ENCODE data around the gene CCDC3. TPM values are rescaled to one million over a fixed set of nuclear protein-coding genes. Genes with fewer than 3 reads are reported as not detected.

Gene CCDC3
- total RNA-seq, 1 donor from 2014 or later = 86.0 TPM

- intact Hi-C loops (cut with DNase I) = no loop called here
- TF ChIP-seq CTCF (IDR thresholded peaks at IDR 0.05) = no peak
- Histone ChIP-seq H3K36me3 (peaks cover 0 to 8% of the 10 kb centered on the region in 2 donors), H3K9me3 (peaks cover 0 to 3% of the 10 kb centered on the region in 2 donors), H3K4me3 (no peak overlapping the region), H3K27ac (peak overlapping the region in 1 of 2 donors; percentile 27), H3K27me3 (no peaks in the 10 kb centered on the region), H3K4me1 (peaks cover 0 to 18% of the 10 kb centered on the region in 2 donors)
- no peak for DNase-seq (ENCODE audit: low spot score in 2 of 2)
Observed at GRCh38 chr10:12981570-12981969, 19.9 kb downstream of the CCDC3 start.

GRCh38 chr10:12980713-12981306 is 20.7 kb downstream of the CCDC3 start:
- Histone ChIP-seq H3K9me3 (peaks cover 0 to 3% of the 10 kb centered on the region in 2 donors), H3K27me3 (no peaks in the 10 kb centered on the region), H3K4me1 (peaks cover 0 to 22% of the 10 kb centered on the region in 2 donors), H3K4me3 (no peak overlapping the region), H3K36me3 (peaks cover 0 to 8% of the 10 kb centered on the region in 2 donors), H3K27ac (peak overlapping the region in 1 of 2 donors; percentile 27)
- DNase-seq (ENCODE audit: low spot score in 2 of 2) = peak in 1 of 2 donors; percentile 34
- intact Hi-C loops (cut with DNase I) = no loop called here
- no peak for TF ChIP-seq CTCF (IDR thresholded peaks at IDR 0.05)

- TF ChIP-seq CTCF (IDR thresholded peaks at IDR 0.05) = no peak
- Histone ChIP-seq H3K36me3 (peaks cover 0 to 8% of the 10 kb centered on the region in 2 donors), H3K4me3 (no peak overlapping the region), H3K9me3 (peaks cover 0 to 3% of the 10 kb centered on the region in 2 donors), H3K4me1 (peaks cover 0 to 27% of the 10 kb centered on the region in 2 donors), H3K27ac (peak overlapping the region in 1 of 2 donors; percentile 34), H3K27me3 (no peaks in the 10 kb centered on the region)
- DNase-seq (ENCODE audit: low spot score in 2 of 2) = peak in 1 of 2 donors; percentile 37
- intact Hi-C loops (cut with DNase I) = no loop called here
Observed at GRCh38 chr10:12980102-12980661, 21.3 kb downstream of the CCDC3 start.

GRCh38 chr10:12978891-12979290 is 22.6 kb downstream of the CCDC3 start:
- Histone ChIP-seq H3K27ac (no peak overlapping the region), H3K27me3 (no peaks in the 10 kb centered on the region), H3K4me3 (no peak overlapping the region), H3K36me3 (no peaks in the 10 kb centered on the region), H3K4me1 (peaks cover 0 to 28% of the 10 kb centered on the region in 2 donors), H3K9me3 (no peaks in the 10 kb centered on the region)
- intact Hi-C loops (cut with DNase I) = no loop called here
- no peak for DNase-seq (ENCODE audit: low spot score in 2 of 2)
- TF ChIP-seq CTCF (IDR thresholded peaks at IDR 0.05) = no peak

GRCh38 chr10:12975906-12976305 is 25.6 kb downstream of the CCDC3 start:
- Histone ChIP-seq H3K27me3 (no peaks in the 10 kb centered on the region), H3K4me3 (no peak overlapping the region), H3K4me1 (peaks cover 3 to 30% of the 10 kb centered on the region in 2 donors), H3K9me3 (no peaks in the 10 kb centered on the region), H3K36me3 (no peaks in the 10 kb centered on the region), H3K27ac (no peak overlapping the region)
- no peak for TF ChIP-seq CTCF (IDR thresholded peaks at IDR 0.05)
- intact Hi-C loops (cut with DNase I) = no loop called here
- no peak for DNase-seq (ENCODE audit: low spot score in 2 of 2)
